ENCODE results near the gene PGLYRP1. TPM values are rescaled to one million over a fixed set of nuclear protein-coding genes. Genes with fewer than 3 reads are reported as not detected.

PGLYRP1 gene
- total RNA-seq, 1 experiment from 2014 or later, result not detected

- H3K9me3 ChIP-seq (ENCODE audit: control insufficient read depth in 1 of 2, insufficient read depth in 1 of 2, low read depth in 1 of 2, low read length in 2 of 2), result no peaks in the 10 kb centered on the region
- peak within 1 kb of the TSS; percentile 92 to 99 for H3K4me3 ChIP-seq (replicated peaks in 1 of 2; ENCODE audit: low read depth in 1 of 2, low read length in 2 of 2)
- peak within 1 kb of the TSS; percentile 53 for H3K27ac ChIP-seq (ENCODE audit: low read depth, low read length)
- no peaks in the 10 kb centered on the region for H3K36me3 ChIP-seq (ENCODE audit: control insufficient read depth in 1 of 2, insufficient read depth in 2 of 2, low read length in 2 of 2)
- peak within 1 kb of the TSS; percentile 88 for H3K9ac ChIP-seq (ENCODE audit: low read length)
- no peaks in the 10 kb centered on the region for H4K20me1 ChIP-seq (ENCODE audit: insufficient read depth)
- H3K79me2 ChIP-seq (ENCODE audit: insufficient read depth, low read length), result peaks cover 16% of the 10 kb centered on the region; the same call in 1 of the 2 replicates
- ATAC-seq, result peak; percentile 98
- no peaks in the 10 kb centered on the region for H3K27me3 ChIP-seq (ENCODE audit: insufficient read depth, low read length)
- CTCF ChIA-PET, result interaction anchor here (0.8 to 2.5 kb wide), 6 partner anchors 10 to 83 kb away, joined by 3 to 8 read pairs (median 4); no protein-coding TSS in a partner anchor
- intact Hi-C loops (cut with micrococcal nuclease), result no loop called here
- H2AFZ ChIP-seq (ENCODE audit: low read depth, low read length, poor library complexity, severe bottlenecking), result peak within 1 kb of the TSS; percentile 27
- H3K9me2 ChIP-seq (ENCODE audit: insufficient read depth), result no peaks in the 10 kb centered on the region
- RAD21 ChIA-PET (ENCODE audit: low non-redundant PET in 1 of 2, low total read pairs in 2 of 2, uncharacterized antibody in 2 of 2, unreplicated experiment in 2 of 2), result interaction anchor here (0.6 to 1.5 kb wide), 3 partner anchors 59 to 277 kb away, joined by 3 to 4 read pairs (median 4); partner anchors contain the start of gene MYPOP (in 1 of the 2)
- peak; percentile 100 for DNase-seq (ENCODE audit: low read depth, low spot score)
- no TSS peak for BruUV-seq (replicated peaks)
- POLR2A ChIA-PET, result interaction anchor here (0.8 to 1.4 kb wide), 7 partner anchors 11 to 178 kb away, joined by 3 to 6 read pairs (median 5); partner anchors contain the start of genes IRF2BP1 and SYMPK
- peak within 1 kb of the TSS; percentile 92 for H3K4me2 ChIP-seq (ENCODE audit: low read length)
- peaks cover 7 to 11% of the 10 kb centered on the region in 2 experiments; a peak in 3 of 4 replicates for H3K4me1 ChIP-seq (ENCODE audit: control insufficient read depth in 1 of 2, insufficient read depth in 2 of 2, low read length in 2 of 2)
- peak; percentile 99 for TF ChIP-seq ELF1 (IDR thresholded peaks at IDR 0.05; ENCODE audit: borderline replicate concordance, low read depth)
- peak; percentile 76 for TF ChIP-seq SRF (IDR thresholded peaks at IDR 0.05; ENCODE audit: low read depth)
- TF ChIP-seq POLR2A (IDR thresholded peaks at IDR 0.05; ENCODE audit: borderline replicate concordance, extremely low read depth, insufficient read depth, insufficient read length), result peak; percentile 84
- TF ChIP-seq TCF7L2 (IDR thresholded peaks at IDR 0.05; ENCODE audit: borderline replicate concordance, extremely low read depth, insufficient read depth, insufficient read length), result peak; percentile 22
- no peak for TF ChIP-seq YY1 (IDR thresholded peaks at IDR 0.05; ENCODE audit: extremely low read depth, insufficient replicate concordance, low read depth, low read length)
- no peak for TF ChIP-seq ATF3 (IDR thresholded peaks at IDR 0.05)
- TF ChIP-seq ZBTB33 (IDR thresholded peaks at IDR 0.05; ENCODE audit: extremely low read depth, insufficient replicate concordance, low read length), result peak; percentile 24
- no peak for TF ChIP-seq RAD21 (IDR thresholded peaks at IDR 0.05; ENCODE audit: low read depth)
- no peak for TF ChIP-seq ZFX (IDR thresholded peaks at IDR 0.05)
- no peak for TF ChIP-seq REST (IDR thresholded peaks at IDR 0.05; ENCODE audit: low read depth)
- TF ChIP-seq FOSL1 (IDR thresholded peaks at IDR 0.05; ENCODE audit: low read depth), result no peak
- no peak for TF ChIP-seq JUND (IDR thresholded peaks at IDR 0.05)
- no peak for TF ChIP-seq ZNF274 (IDR thresholded peaks at IDR 0.05; ENCODE audit: low read depth, low read length)
- TF ChIP-seq EZH2 (IDR thresholded peaks at IDR 0.05), result no peak
- no peak for TF ChIP-seq EGR1 (IDR thresholded peaks at IDR 0.05; ENCODE audit: low read depth)
- TF ChIP-seq POLR2AphosphoS5 (IDR thresholded peaks at IDR 0.05; ENCODE audit: low read depth, low read length), result peak; percentile 84
- no peak for TF ChIP-seq CTCF (IDR thresholded peaks at IDR 0.05 in 2 of 3, conservative IDR thresholded peaks at IDR 0.05 in 1 of 3; ENCODE audit: borderline replicate concordance in 1 of 3, insufficient read depth in 1 of 3, low read depth in 2 of 3, low read length in 2 of 3)
- no peak for TF ChIP-seq CEBPB (IDR thresholded peaks at IDR 0.05; ENCODE audit: low read depth)
- no peak for TF ChIP-seq CBX3 (IDR thresholded peaks at IDR 0.05; ENCODE audit: low read depth)
Observed at GRCh38 chr19:45994998-45995714, 27.7 kb downstream of the PGLYRP1 start, which contains the start of gene CCDC61. Gene CCDC61 (plus strand): TSS chr19:45995467. CDS start chr19:46003019, 7,552 bp downstream.

Measured in HCT116 (cell line).